NCI-H226 (cell line): Measurements from ENCODE around the gene LSAMP.

Experiments
- DNase-seq: peaks from one replicate; pipeline ENCODE4 v3.0.0-alpha.2; 2015

Gene LSAMP

DNA sequence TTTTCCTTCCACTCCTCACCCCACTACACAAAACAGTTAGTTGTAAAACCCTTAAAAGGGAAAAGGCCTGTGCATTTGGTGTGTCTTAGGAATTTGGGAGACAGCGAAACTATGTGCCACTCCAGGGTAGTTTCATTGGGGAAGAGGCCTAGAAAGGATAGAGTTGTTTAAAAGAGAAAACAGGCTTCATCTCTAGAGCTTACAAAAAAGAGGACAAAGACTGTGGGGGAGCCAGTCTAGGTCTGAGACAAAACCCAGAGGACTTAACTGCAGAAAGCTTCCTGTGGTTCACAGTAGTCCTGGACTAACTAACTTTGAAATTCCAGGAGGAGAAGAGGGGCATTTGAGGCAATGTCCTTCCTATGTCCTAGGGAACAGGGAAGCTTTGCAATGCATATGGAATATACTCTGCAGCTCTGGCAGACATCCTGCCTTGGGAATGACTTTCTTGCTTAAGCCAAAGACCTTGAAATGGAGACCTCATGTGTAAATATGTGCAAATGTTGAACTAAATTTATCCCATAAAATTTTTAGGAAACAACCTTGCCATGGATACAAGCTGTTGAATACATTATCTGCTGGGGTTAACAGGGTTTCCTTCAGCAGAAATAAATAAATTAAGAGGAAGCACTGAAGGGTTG lies 159.4 kb downstream of the LSAMP start:
- no peak for DNase-seq

DNA sequence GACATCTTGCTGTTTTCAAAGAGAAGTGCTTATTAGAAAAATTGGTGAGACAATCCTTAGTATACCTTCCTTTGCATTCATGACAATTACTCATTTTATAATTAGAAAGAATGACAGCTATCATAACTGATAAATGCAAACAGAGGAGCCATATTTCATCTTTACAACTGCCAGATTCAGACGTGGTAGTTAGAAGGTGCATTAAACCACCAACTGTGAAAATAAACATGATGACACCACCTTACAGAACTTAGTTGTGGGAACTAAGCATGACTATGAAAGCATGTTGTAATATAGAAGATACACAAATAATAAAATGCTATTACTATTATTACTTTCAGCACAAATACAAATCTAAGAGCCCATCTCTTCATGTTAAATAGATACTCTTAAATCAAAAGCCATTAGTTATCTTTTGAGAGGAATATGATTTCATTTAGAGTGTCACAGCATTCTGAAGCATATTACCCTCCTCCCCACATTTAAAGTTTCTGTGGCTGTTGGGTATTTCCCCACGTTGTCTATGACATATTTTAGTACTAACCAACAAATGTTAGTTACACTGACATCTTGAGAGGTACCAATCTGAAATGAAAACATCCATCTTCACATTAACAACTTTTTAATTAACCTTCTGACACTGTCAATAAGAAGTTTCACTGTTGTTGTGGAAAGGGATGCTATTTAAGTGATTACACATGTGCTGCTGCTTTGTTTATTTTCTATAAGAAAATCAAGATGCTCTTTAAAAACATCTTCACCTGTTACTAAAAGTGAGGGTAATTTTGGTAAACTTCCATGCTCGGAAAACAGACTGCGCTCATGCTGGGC lies 163.8 kb downstream of the LSAMP start:
- DNase-seq, result no peak

DNA sequence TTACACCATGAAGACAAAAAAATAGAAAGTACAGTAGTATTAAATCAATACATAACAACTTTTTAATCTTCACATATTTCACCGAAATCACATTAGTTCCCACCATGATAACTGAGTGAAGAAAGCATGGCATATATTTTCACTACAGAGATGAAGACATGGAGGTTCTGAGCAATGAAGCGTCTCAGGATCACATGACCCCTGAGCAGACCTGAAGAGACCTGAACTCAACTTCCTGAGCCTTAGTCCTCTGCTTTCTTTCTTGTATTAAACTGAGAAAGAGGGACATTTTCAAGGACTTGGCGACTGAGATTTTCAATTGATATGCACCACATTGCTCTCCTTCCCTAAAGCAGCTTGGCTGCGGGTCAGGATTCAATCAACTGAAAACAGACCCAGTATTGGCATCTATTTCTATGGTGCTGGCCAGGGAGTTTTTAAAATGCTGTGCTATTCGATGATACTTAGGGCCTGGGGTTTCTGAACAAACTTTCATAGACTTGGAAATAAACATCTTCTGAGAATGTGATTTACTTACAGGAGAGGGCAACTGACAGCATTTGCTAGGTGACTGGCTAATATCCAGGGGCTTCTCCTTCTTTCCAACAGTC lies 165.1 kb downstream of the LSAMP start:
- no peak for DNase-seq

DNA sequence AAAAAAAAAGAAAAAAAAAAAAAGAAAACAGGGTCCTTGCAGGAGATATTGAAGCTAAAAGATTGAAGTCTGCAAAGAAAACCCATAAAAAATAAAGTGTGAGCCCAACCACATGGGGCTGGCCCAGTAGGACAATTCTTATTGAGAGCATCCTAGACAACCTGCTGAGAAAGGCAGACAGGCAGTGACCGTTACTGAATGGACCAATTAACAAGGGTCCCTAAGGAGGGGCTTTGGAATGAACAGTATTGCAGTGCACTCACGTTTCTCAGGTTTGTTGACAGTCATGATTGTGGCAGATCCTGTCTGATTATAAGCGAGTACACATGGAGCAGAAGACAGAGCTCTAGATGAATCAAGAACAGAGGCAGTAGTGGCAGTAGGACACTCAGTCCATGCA lies 168.6 kb downstream of the LSAMP start:
- no peak for DNase-seq

DNA sequence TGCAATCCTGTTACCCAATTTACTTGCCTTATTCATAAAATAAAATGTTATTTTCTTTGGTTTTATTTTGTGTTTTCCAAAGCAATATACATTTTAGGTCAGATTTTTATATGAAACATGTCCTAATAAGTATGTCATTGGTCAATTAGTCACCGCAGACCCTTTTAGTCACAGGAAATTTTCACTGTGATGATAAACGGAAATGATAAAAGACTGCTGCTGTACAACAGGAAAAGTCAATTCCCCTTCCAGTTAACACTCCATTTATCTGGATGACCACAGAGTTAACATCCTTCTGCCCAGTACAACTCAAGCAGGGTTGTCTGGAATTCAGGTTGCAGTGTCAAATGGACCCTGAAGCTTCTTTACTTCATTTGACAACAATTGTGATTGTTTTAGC lies 175.2 kb downstream of the LSAMP start:
- no peak for DNase-seq

DNA sequence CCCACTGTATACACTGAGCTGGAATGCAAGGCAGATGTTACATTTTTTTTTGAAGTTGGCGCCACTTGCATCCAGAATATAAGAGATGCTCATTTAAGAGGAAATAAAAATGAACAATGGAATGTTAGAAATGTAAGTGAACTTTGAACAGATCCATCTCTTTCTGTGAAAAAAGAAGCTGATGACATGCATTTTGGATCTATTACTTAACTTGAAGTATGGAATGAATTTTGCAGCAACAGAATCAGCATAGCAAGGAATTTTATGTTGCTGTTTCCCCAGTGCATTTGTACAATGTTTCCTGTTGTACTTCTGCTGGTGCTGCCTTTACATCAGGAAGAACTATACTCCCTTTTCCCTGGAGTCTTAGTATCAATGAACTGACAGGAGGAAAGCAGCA lies 178.2 kb downstream of the LSAMP start:
- no peak for DNase-seq

DNA sequence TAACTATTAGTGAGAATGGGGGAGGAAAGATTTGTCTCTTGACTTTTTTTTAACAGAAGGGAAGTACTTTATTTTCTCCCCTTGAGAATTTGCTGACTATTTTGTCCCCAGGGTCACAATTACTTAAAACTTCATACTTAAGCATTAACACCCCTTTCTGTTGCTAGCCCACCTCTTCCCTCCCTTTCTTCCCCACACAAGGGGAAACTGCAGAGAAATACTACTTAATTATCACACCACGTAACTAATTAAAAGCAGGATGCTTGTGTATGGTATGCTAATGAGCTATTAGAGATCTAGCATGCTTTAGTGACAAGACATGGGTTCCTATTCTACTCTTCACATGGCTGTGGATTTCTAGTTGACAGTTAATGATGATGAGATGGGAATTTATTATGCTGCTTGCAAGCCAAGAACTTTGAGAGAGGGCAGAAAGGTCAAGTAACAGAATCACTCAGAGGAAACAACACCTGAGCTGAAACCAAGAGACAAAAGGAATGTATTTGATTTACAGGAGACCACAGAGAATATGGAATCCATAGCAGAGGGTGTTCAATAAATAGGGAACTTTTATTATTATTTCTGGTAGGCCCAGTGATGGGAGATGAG lies 179.2 kb downstream of the LSAMP start:
- no peak for DNase-seq

DNA sequence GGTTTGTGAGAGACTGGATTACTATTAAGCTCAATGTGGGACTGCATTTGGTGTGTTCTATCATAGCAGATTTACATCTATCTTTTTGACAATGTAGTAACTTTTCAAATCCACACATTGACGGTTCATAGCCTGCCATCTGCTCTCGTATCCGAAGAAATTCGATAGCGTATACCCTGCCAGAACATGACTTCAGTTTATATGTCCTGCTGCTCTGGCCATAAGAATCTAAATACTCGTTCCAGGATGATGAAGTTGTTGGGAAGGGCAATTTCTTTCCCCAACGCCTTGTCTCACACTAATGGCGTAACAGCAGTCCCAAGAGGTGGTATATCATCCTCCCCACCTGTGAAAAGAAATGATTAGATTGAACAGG lies 180.0 kb downstream of the LSAMP start:
- DNase-seq, result no peak

DNA sequence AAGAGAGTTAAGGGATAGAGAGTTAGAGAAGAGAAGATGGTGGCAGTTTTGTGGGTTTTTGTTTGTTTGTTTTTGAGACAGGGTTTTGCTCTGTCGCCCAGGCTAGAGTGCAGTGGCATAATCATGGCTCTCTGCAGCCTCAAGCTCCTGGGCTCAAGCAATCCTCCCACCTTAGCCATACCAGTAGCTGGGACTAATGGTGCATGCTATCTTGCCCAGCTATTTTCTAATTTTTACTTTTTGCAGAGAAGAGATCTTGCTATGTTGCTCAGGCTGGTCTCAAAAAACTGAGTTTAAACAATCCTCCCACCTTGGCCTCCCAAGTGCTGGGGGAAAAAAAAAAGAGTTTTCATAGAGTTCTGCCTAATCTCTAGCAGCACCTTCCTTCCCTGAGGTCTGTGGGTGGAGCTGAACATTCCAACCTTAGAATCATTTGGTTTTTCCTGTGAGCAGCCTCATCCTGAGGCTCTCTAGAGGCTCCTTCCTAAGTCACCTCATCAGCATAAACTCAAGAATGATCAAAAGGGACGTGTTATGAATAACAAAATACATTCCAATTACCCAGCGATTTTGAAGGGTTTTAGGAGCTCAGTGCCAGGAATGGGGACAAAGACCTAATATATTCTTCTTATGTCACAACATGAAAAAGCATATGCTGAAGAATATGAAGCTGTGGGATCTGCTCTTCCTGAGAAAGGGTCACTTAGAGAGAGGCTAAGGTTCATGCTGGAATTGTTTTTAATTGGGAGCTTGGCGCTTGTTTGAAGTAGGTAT lies 180.6 kb downstream of the LSAMP start:
- DNase-seq, result no peak

DNA sequence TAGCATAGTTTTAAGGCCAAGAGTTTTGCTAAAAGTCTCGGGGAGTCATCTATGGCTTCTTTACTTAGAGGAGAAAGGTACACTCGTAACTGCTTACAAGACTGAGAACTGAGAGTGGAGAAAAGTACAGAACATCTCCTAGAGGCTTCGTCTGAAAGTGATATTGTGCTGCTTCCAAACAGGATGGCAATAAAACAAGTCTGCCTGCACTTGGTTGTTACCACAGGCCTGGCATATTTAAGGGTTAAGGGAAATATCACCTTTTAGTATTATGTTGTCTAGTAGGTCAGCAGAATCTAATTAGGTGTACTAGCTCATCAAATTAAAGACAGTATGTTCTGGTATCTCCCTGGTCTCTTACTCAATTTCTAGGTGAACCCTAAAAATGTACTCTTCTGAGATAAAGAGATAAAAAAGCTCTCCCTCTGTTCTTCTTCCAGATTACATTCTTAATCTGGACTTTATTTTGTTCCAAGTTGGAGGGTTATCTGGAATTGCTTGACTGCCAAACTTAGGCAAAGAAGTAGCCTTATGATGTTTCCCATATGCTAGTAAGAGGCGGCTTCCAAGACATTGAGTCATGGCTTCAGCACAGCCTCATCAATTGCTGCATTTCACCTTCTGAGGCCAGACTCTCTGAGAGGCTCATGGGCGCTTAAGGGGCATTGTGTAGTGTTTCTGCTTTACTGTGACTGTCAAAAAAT lies 181.3 kb downstream of the LSAMP start:
- DNase-seq, result no peak

DNA sequence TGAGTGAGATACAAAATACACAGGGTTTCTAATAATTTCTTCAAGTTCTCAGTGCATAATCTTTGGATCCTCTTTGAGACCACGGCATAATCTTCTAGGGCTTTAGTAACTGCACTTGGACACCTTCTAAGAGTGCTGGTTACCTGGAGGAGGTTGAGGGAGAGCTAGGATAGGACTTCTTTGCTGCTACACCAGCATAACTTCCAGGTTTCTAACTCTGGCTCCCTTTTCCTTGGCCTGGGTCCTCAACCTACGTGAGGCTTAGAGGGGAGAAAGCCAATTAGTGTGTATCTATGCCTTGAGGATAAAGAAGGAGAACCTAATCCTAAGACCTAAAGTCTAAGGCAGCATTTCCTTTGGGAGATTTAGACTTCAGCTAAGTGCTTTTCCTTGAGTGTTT lies 184.8 kb downstream of the LSAMP start:
- no peak for DNase-seq

DNA sequence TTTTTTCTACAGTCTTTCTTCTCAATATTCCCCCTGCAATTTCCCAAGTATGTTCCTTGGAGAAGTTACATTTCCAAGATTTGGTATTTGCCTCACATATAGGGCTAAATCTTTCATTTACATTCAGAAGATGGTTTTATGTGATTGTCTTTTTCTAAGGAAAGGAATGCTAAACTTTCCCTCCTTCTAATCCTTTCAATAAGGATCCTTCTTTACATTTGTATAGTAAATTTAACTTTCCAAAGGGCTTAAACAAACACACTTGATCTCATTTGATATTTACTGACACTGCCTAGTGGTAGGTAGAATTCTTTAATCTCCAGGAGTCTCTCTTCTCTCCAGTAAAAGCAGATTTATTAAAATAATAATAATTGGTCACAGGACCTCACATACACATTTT lies 185.3 kb downstream of the LSAMP start:
- DNase-seq, result no peak

DNA sequence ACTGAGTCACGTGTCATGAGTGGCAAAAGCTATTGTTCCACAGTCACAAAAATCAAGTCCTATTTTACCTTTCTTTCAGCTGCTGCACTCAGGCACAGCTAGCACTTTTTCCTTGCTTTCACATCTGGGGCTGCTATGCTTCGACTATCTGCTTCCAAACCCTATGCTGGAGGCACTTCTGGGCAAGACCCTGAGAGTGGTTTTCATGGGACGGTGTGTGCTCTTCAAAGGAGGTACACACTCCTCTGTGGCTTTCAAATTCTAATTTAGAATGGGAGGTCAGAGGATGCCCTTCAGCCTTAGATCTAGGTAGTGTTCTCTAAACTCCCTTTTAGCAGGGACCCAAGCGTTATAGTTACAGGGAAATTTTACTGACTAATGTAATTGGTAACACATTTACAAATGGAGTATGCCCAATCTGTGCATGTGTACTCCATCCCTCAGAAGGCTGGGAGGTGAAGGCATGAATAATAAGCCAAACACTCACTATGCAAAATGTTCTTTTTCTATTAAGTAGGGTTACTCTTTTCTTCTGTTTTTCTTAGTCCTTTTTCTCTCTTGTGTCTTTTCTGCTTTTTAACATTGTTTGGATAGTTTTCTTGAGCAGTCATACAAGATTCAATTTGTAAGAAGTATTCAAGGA lies 188.3 kb downstream of the LSAMP start:
- DNase-seq, result no peak

DNA sequence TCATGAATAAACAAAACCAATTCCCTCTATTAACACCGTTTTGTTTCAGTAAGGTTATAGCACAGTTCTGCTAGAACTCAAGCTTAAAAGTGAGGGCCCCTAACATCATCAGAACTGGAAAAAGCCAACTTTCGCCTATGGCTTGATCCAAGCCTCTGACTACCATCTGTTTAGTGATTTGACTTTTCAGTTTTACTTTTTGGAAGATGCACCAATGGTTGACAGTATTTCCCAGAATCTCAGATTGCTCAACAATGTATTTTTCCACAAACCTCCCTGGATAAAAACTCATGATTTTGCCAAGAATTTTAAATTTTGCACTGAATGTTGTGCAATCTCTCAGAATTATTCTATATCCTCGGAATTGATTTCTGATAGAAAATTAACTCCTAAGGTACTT lies 190.7 kb downstream of the LSAMP start:
- no peak for DNase-seq

DNA sequence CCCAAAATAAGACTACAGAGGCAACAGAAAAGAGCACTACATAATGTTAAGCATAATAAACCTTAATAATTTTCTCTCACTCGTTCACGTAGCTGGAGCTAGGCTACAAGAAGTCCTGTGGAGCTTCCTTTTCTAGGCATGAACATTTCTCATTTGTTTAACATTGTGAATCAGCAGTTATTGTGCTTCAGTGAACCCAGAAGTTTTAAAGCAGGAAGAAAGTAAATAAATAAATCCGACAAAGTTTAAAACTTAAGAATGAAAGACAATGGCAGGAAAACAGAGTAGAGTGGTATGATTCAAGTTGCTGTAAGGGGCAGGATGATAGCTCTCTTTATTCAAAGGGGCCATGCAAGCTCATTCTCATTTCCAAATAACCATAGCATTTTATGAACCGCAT lies 191.8 kb downstream of the LSAMP start:
- DNase-seq, result no peak

DNA sequence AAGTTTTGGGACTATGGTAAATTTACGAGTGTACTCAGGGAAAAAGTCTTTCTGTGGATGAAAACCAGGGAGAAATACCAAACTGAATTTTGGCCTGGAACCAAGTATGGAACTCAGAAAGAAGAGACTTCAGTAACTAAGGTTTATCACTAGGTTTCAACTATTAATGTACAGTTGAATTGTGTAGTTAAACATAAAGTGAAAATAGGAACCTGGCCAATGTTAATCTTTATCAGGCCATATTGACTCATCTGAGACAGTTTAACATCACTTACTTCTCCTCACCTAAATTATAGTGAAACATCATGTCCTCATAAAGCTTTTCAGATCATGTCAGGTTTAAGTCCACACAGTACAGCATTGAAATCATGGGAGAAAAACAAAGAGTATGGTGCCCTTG lies 197.7 kb downstream of the LSAMP start:
- DNase-seq, result no peak

DNA sequence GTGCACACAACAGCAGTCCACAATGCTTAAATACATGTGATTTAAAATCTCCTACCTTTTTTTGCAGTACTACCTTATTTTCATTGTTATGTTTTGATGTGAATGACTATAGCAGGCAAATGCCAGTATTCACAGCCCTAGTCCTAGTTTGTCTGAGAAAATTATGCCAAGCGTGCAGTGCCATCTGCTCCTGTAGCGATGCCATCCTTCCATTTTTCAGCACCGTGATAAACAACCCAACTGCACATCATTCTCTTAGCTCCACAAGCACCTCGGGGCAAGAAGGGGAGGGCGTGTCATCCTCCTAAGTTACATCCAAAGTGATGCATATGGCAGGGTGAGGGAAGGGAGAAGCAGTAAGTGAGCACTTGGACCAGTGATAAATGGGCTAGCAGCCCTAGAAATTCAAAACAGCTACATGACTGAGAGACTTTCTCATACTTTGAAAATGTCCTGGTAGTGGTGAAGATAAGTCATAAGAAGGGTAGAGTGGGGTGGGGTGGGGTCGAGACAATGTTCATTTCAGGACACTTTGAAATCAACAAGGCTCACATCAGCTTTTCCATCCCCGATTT lies 198.8 kb downstream of the LSAMP start:
- DNase-seq, result no peak

DNA sequence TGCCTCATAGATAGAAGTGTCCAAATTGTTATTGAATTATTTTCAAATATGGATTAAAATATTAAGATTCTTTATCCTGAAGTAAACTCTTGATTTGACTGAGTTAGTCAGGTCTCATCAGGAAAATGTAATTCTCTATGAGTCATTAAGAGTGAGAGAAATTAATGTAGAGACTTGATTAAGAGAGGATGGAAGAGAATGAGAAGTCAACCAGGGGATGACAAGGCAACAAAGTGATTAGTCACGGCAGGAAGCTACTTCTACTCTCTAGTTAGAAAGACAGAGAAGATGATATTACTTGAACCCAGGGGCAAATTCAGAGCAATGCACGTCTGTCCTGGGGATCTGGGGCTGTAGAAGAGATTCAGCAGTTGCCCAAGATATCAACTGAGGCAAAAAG lies 202.5 kb downstream of the LSAMP start:
- DNase-seq, result no peak

DNA sequence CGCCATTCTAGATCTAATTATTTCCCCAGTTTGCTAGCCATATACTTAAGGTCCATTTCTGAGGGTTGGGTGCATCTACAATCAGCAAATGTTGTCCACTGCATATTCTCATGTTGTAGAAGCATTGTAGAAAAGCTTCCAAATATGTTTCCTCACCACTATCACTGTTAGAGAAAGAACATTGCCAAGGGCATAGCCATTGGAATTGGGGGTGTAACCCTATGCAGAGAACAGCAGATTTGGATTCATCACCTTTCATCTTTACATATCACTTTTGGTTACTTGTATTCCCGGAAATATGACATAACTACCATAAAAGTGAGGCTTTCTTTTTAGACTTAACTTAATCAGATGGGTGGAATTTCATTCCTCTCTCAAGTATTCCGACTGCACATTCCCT lies 203.6 kb downstream of the LSAMP start:
- no peak for DNase-seq

DNA sequence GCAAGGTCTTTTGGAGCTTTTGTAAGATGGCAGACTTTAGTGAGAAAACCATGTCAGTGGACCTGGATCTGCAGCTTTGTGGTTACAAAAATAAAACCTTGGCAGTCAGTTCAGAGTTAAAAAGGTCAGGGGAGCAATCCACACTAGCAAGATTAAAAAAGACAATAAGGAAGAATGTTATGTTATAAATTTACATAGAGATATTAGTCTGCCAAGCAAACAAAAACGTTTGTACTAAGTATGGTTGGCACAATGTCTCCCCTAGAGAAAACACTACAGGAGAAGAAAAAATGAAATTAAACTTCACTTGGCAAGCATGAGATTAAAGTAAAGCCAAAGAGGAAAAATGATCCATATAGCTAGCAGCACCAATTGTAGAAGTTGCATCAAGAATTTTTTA lies 205.0 kb downstream of the LSAMP start:
- no peak for DNase-seq

DNA sequence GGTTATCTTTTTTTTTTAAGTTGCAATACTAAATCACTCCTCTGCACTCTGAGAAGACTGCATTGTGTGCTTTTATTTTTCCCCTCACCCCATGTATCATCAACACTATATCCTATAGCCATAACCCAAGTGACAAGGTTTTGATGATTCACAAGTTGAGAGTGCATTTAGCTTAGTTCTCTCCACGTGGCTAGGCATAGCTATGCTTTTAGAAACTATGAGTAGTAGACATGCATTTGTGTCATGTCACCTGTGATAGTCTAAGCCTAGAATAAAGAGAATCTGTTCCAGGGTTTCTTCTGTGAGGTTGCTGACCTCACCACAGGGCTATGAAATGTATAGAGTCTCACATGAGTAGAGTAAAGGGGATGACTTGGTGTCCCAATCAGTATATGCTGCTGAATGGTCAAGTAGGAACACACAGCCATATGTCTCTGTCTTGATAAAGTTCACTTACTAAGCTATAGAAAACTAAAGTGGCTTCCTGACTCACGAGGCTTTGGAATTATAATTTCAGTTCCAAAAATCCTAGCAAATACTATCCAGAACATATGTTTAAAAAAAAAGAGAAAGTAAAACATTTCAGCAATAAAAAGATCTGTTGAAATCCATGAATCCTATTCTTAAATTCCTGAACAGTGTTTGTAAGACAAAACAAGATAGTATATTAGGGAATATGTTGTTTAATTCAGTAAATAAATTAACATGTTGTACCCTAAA lies 206.3 kb downstream of the LSAMP start:
- no peak for DNase-seq
